ENCODE results near the gene IFT122.

Gene IFT122

DNA sequence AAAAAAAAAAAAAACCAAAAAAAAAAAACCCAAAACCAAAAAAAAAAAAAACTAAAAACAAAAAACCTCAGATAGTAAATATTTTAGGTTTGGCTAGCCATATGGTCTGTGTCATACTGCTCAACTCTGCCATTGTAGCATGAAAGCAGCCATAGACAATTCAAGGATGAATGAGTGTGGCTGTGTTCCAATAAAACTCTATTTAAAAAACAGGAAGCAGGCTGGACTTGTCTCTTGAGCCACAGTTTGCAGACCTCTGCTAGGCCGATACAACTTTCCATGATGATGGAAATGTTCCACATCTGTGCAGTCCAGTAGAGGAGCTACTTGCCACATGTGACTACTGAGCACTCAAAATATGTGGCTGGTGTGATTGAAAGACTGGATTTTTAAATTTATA, 22.7 kb upstream of the IFT122 start:
- peak; percentile 36 for DNase-seq

DNA sequence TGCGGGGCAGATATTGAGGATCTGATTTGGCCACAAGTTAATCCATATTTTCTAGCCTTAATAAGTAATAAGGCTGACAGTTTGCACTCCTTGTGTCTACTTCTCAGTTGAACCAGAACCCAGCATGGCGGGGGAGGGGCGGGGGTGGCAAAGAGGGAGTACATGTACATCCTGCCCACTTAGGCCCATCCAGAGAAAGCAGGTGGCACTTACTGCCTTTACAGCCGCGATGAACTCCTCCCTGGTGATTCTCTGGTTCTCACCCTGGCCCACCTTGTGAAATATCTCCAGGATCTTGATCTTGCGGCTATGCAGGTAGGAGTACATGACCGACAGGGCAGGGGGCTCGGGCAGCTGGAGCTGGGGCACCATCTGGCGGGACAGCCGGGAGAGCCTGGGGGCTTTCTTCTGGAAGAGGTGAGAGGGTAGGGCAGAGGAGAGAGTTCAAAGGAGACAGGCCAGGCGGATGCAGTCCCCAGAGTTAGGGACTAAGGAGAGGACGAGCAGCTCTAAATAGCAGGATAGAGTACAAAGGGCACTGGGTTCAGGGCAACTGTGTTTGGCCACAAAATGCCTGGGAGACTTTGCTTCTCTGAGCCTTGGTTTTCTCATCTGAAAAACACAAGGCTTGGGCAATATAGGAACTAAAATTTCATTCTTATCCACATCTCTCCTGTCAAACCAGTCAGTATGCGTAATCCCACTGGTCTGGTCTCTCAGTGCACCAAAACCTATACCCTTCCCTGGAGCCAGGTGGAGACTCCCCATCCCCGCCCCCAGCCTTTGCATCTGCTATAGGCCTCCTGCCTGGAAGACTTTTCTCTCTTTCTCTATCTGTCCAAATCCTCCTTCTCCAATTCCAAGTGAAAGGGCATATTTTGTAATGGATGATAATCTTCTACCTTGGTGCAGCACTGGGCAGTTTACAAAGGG, 21.7 kb upstream of the IFT122 start:
- peak; percentile 16 for DNase-seq

DNA sequence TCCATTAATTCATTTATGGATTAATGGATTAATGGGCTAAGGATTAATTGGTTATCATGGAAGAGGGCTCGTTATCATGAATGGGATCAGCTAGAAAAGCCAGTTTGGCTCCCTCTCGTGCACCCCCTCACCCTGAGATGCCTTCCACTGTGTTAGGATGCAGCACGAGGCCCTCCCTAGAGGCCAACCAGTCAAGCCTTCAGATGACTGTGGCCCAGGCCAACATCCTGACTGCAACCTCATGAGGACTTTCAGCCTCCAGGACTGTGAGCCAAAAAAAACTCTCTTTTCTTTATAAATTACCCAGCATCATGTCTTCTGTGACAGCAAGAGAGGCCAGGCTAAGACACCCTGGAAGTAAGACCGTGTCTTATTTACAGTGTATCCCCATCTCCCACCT, 20.5 kb upstream of the IFT122 start:
- DNase-seq, result no peak

DNA sequence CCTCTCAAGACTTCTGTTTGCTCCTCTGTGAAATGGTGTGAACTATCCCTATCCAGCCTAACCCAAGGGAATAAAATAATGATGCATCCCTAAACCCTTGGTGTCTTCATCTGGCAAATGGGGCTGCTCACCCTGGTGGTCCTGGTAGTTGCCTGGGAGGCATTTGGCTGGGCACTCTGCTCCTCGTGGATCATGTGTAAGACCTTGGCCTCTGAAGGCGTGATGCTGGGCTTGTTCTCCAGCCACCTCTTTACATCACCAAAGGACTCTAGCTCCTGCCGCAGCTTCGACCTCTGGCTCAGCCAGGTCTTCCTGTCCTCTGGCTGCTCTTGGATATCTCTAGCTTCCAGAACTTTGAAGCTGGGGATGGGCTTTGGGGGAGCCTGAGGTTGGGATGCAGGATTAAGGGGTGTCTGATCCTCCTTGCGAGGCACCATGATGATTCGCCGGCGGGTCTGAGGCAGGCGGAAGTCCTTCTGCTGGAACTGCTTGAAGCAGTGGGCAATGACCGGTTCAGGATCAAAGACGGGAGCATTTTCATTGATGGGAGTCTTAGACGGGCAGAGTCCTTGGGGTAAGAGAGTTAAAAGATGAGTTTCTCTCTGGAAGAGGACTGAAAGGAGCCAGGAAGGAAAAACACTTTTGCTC, 18.7 kb upstream of the IFT122 start:
- DNase-seq, result no peak

DNA sequence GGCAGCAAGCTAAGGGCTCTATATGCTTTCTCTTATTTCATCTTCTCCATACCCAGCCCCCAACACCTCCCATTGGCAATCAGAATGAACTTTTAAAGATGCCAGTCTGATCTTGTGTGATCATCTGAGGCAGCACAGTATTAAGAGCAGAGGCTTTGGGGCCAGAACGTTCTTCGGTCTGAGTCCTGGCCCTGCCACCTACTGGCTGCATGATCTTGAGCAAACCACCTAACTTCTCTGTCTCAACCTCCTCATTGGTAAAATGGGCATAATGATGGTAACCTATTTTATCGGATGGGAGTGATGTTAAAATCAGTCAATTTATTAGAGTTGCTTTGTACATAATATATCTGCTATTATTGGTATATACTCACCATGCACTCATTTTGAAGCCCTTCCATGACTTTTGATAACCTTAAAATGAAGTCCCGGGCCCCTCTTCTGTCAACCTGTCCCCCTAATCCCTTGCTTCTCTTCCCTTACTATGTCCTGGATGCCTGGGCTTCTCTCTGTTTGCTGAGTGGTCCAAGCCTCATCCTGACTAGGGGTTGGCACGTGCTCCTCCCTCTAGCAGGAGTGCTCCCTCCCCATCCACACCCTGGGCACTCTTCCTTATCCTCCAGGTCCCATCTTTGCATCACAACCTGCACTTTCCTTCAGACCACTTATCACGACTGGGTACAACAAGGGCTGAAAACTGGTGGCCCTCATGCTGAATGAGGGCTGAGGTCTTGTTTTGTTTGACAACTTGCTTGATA, 17.9 kb upstream of the IFT122 start:
- DNase-seq, result no peak

DNA sequence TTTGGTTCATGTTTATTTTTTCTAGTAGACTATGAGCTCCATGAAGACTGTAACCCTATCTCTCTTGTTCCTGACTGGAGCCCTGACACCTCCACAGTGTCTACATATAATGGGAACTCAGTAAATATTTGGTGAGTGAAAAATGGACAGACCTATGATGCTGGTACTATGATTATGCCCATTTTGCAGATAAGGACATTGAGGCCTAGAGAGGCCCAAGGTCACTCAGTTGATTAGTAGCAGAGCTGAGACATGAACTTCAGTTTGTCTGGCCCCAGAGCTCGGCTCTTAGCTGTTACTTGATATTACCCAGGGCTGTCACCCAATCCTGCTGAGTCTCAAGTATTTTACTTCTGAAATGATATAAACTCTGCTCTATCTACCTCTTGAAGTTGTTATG, 17.1 kb upstream of the IFT122 start:
- DNase-seq, result no peak

DNA sequence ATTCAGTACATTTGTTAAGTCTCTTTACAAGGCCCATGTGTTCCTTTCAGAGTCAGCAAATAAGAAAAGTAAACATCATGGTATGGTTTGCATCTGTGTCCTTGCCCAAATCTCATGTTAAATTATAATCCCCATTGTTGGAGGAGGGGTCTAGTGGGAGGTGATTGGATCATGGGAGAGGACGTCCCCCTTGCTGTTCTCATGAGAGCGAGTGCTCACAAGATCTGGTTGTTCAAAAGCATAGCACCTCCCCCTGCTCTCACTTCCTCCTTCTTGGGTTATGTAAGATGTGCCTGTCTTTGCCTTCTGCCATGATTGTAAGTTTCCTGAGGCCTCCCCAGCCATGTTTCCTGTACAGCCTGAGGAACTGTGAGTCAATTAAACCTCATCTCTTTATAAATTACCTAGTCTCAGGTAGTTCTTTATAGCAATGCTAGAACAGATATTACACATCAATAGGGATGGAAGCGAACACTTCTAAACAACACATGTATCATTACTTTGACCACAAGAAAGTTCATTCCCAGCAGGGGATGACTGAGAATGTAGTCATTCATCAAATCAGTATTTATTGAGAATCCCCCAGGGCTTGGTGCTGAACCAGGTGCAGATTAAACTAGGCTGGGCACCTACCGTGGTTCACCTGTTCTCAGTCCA, 15.7 kb upstream of the IFT122 start:
- no peak for DNase-seq

DNA sequence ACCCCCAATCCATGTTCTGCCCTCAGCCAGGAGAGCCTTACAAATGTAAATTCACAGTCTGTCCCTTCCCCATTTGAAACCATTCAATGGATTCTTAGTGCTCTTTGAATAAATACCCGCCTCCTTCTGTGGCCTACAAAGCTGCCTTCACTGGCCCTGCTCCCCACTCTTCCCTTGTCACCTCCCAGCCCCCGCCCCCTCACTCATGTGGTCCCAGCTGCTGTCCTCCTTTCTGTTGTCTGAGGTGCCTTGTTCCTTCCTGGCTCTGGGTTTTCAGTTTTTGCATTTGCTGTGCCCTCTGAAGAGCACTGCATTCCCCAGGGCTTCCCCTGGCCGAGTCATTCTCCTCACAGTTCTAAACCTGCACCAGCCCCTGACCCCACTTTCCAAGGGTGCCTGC, 14.8 kb upstream of the IFT122 start:
- DNase-seq, result no peak

DNA sequence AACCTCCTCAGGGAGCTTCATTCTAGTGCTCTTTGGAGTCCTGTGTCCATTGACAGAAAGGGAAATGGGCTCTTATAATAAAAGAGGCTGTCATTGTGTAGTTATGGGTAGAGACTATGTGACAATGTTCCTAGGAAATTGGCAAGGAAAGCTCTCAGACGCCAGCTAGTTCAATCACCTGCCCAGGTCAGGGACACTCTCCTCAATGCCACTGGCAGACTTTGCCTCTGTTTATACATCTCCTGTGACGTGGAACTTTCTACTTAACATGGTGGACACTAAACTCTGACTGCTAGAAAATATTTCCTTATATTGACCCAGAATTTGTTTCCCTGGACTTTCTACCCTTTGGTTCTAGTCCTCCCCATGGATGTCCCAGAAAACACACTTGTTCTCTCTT, 14.4 kb upstream of the IFT122 start:
- DNase-seq, result no peak

DNA sequence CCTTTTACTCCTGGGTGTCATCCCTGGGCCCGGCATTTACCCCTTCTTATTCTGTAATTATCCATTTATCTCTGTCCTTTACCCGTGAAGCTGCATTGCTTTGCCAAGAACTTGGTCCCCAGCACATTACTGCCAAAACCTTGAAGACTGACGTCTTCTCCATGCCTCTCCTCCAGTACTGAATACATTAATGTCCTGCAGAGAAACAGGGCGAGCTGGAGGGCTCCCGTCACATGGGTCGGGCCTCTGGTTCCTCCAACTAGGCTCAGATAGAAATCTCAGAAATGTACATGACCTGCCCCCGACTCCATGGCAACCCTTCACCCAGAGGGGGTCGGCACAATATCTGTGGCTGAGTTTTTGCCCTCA, 12.0 kb upstream of the IFT122 start:
- no peak for DNase-seq

DNA sequence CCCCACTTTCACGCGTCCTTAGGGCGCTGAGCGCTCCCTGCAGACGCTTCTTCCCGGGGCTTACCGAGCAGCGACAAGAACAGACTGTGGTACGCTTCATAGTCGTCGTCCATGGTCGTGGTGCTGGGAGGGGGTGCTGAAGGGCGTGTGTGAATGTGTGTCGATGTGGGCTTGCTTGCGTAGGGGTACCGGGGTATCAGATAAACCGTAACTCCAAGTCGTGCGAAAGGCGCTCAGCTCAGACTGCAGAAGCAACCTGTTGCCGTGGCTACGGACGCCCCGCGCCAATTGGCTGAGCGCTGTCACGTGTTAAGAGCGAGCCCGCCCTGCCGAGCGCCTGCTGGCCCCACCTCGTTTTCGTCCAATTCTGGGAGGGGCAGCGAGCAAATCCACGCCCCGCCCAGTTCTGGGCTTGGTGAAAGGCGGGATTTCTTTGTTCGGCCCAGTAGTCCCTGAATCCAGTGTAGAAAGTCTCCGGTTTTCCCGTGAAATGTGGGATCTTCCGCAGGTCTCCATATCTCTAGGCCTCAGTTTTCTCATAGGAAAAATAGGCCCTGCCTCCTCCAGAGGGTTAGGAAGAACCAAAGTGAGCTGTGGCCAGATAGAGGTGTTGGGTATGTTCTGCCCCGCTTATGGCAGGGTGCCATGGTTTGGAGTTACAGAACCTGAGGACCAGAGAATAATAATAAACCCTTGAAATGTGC, 11.5 kb upstream of the IFT122 start, which contains the start of gene EFCAB12:
Gene EFCAB12, minus strand, starts transcription at position 261 of the 704 bp plus-strand sequence. Its CDS starts 148 bp downstream, at position 113.
- DNase-seq, result peak; percentile 96

DNA sequence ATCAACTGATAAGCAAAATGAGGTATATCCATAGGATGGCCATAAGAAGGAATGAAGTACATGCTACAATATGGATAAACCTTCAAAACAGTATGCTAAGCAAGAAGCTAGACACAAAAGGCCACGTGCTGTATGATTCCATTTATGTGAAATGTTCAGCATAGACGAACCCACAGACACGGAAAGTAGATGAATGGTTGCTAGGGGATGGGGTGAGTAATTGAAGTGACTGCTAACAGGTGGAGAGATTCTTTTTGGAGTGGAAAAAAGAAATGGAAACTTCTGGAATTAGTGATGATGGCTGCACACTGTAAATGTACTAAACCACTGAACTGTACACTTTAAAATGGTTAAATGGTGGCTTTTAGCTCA, 11.0 kb upstream of the IFT122 start:
- no peak for DNase-seq

DNA sequence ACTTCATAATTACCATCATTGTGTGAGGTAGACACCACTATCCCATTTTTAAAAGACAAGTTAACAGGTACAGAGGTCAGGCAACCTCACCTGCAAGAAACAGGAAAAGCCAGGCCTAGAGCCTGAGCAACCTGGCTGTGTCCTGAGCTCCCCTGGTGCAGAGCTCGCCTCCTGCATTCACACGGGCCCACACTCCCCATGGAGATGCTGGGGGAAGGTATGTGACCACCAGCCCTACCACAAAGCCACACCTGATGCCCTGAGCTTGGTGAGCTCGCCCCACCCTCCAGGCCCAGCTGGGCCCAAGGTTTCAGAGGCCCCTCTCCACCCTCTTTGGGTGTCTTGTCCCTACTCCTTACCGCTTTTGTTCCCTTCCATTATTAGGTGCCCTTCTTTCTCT, 10.4 kb upstream of the IFT122 start:
- no peak for DNase-seq

DNA sequence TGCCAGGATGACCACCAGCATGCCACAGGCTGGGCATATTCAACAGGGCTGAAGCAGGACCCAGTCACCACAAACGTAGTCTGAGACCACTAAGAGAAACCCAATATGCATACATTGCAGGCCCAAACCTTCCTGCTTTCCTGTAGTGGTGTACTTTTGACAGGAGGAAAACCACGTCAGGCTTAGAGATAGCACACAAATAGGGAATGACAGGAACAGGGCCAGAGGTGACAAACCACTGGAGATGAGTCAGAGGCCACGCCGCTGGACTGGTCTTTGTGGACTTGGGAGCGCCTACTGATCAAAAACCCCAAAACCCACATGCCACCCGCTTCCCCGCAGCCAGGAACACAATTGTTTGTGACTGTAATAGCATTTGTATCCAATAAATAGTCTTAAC, 8.0 kb upstream of the IFT122 start:
- no peak for DNase-seq

DNA sequence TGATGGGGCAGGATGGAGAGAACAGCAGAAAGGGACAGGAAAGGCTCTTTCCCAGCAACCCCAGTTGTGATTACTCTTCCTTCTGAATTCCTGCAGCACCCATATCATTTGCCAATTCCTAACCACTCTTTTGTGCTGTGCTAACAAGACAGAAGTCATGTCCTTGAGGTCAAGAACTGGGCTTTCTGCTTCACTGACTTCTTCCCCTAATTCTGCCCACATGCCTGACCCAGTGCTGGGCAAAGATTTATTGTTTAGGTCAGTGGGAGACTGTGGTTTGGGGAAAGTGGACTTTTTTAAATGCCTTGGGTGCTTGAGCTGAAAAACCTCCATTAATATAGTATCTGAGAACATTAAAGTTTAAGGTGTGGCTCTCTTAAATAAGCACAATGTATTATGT, 7.4 kb upstream of the IFT122 start:
- DNase-seq, result no peak

DNA sequence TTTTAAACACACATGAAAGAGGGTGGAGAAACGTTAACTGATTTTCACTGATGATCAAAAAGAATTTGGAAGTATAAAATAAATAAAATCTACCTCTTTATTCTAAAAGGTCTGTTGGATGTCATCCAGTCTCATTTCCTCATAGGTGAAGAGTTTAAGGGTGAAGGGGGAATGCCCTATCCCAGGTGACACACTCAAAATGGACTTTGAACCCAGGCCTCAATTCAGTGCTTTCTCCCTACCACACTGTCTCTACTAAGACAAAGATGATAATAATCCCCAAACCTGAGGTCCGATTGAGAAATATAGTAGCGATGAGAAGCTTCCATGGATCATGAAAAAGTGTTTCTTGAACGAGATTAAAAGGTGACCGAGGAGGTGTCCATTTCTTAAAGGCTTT, 6.5 kb upstream of the IFT122 start:
- no peak for DNase-seq

DNA sequence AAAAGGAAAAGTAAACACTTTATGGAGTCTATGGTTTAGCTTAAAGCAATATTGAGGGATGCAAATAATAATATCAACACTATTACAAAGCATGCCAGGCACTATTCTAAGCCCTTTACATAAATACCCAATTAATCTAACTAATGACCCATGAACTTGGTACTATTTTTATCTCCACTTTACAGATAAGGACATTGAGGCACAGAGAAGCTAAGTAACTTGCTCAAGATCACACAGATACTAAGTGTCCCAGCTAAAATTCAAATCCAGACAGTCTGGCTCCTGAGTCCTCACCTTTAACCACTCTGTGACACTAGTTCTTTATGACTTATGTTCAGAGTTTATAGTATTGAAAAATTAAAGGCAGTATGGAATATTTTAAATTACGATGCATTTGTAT, 5.9 kb upstream of the IFT122 start:
- DNase-seq, result no peak

DNA sequence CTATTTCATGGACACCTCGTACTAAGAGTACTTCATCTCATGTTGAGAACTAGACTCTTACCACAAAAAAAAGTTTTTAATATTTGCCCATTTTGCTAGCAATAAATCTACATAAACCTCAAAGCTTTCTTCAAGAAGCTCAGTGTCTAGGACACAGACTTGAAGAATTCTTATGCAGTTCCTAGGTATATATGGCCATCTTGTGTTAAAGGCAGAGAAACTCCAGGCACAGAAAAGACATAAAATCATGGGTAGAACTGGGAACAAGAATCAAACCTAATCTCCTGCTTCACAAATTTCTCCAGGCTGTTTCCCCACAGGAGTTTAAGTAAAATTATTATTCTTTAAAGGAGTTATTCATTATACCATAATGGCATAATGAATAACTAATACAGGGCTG, 4.7 kb upstream of the IFT122 start:
- no peak for DNase-seq

DNA sequence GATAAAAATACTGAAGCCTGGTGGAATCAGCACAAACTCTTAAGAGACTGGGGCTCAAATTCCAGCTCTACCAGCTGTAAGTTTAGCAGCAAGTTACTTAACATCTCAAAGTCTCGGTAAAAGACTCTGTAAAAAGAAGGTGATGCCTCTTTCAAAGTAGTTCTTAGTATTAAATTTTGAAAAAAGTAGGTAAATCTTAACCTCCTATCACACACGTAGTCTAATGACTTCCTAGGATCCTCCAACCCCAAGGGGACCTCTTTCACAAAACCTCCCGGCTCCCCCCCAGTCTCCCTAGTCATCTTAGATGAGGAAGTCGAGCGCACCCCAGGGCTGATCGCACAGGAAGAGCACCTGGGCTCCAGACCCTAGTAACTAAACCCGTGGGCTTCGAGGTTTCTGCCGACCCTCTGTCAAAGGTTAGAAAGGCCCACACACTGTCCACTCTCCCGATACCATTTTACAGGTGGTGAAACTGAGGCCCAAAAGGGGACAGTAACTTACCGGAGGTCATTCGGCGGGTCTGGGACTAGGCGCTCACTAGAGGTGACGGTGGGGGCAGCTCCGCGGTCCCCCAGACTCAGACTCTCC, 703 bp upstream of the IFT122 start:
- DNase-seq, result no peak

DNA sequence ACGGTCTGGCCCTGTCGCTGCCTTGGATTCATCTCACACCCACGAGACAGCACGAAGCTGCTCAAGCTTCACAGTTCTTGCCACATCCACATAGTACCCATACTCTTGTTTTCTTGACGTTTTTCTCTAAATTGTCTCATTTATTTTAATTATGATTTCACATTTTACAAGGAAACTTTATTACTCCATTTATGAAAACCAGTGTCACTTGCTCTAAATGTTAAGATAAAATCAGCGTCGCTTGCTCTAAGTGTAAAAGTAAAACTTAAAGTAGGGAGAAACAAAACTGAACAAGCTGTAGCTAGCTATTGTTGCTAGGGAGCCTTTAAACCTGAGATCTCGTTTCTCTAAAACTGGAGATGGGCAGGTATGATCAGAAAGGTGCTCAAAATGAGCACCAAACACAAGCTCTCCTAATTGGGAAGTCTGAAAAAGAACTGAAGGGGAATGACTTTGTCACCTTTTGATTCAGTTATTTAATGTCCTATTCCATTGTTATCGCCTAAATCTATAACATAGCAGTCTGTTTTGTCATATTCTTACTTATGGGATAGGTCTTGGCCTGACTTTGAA, 680 bp downstream of the IFT122 start:
- no peak for DNase-seq

DNA sequence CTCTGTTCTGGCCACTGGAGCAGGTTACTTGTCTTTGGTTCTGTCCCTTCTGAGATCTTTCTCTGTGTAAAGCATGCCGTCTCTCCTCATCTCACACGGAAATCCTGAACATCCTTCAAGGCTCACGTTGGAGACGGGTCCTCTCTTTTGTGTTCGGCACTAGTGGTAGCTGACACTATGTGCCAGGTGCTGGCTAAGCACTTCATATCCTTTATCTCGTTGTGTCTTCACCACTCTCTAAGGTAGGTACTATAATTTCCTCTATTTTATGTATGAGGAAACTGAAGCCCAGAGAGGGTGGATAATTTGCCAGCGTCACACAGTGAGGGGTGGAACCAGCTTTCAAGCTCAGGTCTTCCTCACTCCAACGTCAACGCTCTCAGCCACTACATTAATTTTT, 1.2 kb downstream of the IFT122 start:
- no peak for DNase-seq

DNA sequence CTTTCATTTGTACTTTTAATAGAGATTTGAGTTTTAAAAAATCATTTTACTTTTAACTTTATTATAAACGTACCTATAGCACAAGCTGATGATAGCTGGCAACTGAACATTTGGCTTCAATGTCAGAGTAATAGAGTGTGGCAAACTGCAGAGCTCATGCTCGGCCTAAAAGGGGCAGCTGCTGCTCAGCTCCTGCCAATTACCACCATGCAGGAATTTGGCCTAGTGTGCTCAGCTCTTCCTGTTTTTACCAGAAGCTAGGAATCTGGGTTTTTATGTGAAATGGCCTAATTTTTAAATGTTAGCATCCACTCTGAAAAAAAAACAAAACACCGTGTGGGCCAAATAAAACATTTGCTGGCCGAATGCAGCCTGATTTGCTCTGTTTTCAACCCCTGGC, 1.8 kb downstream of the IFT122 start:
- DNase-seq, result peak; percentile 55
